HG02970 (cell line): ENCODE results near the gene GDPD4.

Experiments
- ATAC-seq: cut with Tn5 transposase; IDR thresholded peaks from one replicate; pipeline ENCODE4 v1.9.1; 2021; ENCODE audit warnings: mild to moderate bottlenecking, moderate library complexity, moderate number of reproducible peaks; ENCODE audit not compliant: unreplicated experiment, low FRiP score

The GDPD4 gene

GRCh38 chr11:77179681-77180080 is 121.8 kb downstream of the GDPD4 start:
- no peak for ATAC-seq

- no peak for ATAC-seq
Observed at GRCh38 chr11:77179048-77179447, 122.4 kb downstream of the GDPD4 start.

- no peak for ATAC-seq
Observed at GRCh38 chr11:77178150-77178549, 123.3 kb downstream of the GDPD4 start.

- ATAC-seq, result no peak
Observed at GRCh38 chr11:77176996-77177395, 124.5 kb downstream of the GDPD4 start.

- no peak for ATAC-seq
Observed at GRCh38 chr11:77175869-77176539, 125.5 kb downstream of the GDPD4 start.

GRCh38 chr11:77175021-77175842 is 126.3 kb downstream of the GDPD4 start:
- no peak for ATAC-seq

- ATAC-seq, result no peak
Observed at GRCh38 chr11:77174559-77174958, 126.9 kb downstream of the GDPD4 start.

GRCh38 chr11:77173494-77173893 is 128.0 kb downstream of the GDPD4 start:
- no peak for ATAC-seq

- ATAC-seq, result no peak
Observed at GRCh38 chr11:77172666-77172982, 128.9 kb downstream of the GDPD4 start.

- no peak for ATAC-seq
Observed at GRCh38 chr11:77171885-77172665, 129.4 kb downstream of the GDPD4 start.

- no peak for ATAC-seq
Observed at GRCh38 chr11:77171254-77171653, 130.2 kb downstream of the GDPD4 start.

GRCh38 chr11:77170107-77170506 is 131.4 kb downstream of the GDPD4 start:
- no peak for ATAC-seq

- ATAC-seq, result no peak
Observed at GRCh38 chr11:77167791-77168190, 133.7 kb downstream of the GDPD4 start.

GRCh38 chr11:77167111-77167626 is 134.3 kb downstream of the GDPD4 start:
- no peak for ATAC-seq
